Stomach smooth muscle (tissue), 2 donors: Measurements from ENCODE around the gene KCTD1.

Source experiments
- H3K27ac ChIP-seq: one replicate; pipeline ENCODE4 v1.7.0; 2013; ENCODE audit warnings: mild to moderate bottlenecking, low read length, inconsistent platforms
- H3K27me3 ChIP-seq, 2 donors: one replicate each; pipeline ENCODE4 v1.7.0; 2013; ENCODE audit warnings: low read length in 2 of 2; ENCODE audit not compliant: insufficient read depth in 2 of 2, control insufficient read depth in 1 of 2
- H3K36me3 ChIP-seq, 2 donors: one replicate each; pipeline ENCODE4 v1.7.0; 2013; ENCODE audit warnings: low read length in 2 of 2; ENCODE audit not compliant: control insufficient read depth in 2 of 2, insufficient read depth in 2 of 2
- H3K4me1 ChIP-seq: one replicate; pipeline ENCODE4 v1.7.0; 2013; ENCODE audit warnings: low read length; ENCODE audit not compliant: control insufficient read depth, insufficient read depth
- H3K4me3 ChIP-seq, 2 donors: one replicate each; pipeline ENCODE4 v1.7.0; 2013; ENCODE audit warnings: low read length in 2 of 2
- H3K9ac ChIP-seq, 2 donors: one replicate each; pipeline ENCODE4 v1.7.0; 2013; ENCODE audit warnings: low read length in 2 of 2, mild to moderate bottlenecking in 1 of 2
- H3K9me3 ChIP-seq, 2 donors: one replicate each; pipeline ENCODE4 v1.7.0; 2013; ENCODE audit warnings: low read length in 2 of 2; ENCODE audit not compliant: control insufficient read depth in 2 of 2
- donor health status: healthy.
- donor health status: Pancreatic carcinoma.

KCTD1 gene

DNA sequence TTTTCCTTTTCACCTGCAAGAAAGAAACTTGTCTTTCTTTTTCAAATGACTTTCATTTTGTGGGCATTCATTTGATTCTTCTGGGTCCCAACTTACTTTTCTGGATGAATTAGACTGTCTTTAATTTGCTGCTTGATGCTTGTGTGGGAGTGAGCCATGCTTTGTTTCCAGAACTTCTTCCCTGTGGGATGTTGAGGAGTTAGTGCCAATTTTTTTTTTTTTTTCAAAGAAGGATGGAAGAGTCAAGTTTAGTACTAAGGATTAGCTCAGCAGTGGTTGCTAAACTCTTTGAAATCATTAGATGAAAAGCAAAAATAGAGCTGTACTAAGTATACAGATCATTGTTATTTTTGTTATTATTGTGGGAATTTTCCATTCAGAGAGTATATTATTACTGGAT, 17.2 kb upstream of the KCTD1 start:
- Histone ChIP-seq H3K9ac (no peak overlapping the region), H3K27me3 (no peaks in the 10 kb centered on the region), H3K9me3 (peaks cover 0 to 4% of the 10 kb centered on the region in 2 donors), H3K36me3 (no peaks in the 10 kb centered on the region), H3K4me3 (no peak overlapping the region), H3K27ac (no peak overlapping the region), H3K4me1 (no peaks in the 10 kb centered on the region)

DNA sequence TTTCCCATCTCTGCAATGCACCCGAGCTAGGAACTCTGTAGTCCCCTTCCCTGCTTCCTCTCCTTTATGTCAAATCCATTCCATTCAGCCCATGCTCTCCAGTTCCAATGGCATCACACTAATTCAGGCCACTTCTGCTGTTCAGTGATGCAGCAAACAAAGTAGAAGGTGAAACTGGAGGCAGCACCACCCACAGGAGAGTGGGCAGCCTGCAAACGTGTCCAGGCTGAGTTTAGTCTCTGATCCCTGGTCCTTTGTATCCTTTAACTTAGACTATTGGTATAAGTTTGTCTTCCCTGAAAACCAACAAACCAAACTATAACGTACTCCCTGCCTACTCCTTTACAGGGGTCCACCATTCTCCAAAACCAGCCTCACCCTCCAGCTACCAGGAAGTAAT, 14.7 kb upstream of the KCTD1 start:
- Histone ChIP-seq H3K27ac (no peak overlapping the region), H3K4me1 (no peaks in the 10 kb centered on the region)

DNA sequence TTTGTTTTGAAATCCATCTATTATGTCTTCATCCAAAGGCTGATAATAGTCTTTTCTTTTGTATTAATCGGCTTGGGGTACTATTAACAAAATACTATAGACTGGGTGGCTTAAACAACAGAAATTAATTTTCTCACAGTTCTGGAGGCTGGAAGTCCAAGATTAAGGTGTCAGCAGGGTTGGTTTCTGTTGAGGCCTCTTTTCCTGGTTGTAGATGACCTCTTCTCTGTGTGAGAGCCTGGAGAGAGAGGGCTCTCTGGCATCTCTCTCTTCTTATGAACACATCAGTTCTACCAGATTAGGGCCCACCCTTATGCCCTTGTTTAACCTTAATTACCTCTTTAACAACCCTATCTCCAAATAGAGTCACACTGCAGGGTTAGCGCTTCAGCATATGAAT, 14.2 kb upstream of the KCTD1 start:
- Histone ChIP-seq H3K36me3 (no peaks in the 10 kb centered on the region), H3K4me3 (no peak overlapping the region), H3K27ac (no peak overlapping the region), H3K9ac (no peak overlapping the region), H3K4me1 (no peaks in the 10 kb centered on the region), H3K9me3 (peaks cover 0 to 4% of the 10 kb centered on the region in 2 donors), H3K27me3 (no peaks in the 10 kb centered on the region)

More for the DNA sequence above, 14.7 kb upstream of the KCTD1 start:
- H3K27me3 ChIP-seq: no peaks in the 10 kb centered on the region
- no peak overlapping the region for H3K9ac ChIP-seq
- H3K4me3 ChIP-seq: no peak overlapping the region
- H3K9me3 ChIP-seq: peaks cover 0 to 4% of the 10 kb centered on the region in 2 donors
- no peaks in the 10 kb centered on the region for H3K36me3 ChIP-seq

DNA sequence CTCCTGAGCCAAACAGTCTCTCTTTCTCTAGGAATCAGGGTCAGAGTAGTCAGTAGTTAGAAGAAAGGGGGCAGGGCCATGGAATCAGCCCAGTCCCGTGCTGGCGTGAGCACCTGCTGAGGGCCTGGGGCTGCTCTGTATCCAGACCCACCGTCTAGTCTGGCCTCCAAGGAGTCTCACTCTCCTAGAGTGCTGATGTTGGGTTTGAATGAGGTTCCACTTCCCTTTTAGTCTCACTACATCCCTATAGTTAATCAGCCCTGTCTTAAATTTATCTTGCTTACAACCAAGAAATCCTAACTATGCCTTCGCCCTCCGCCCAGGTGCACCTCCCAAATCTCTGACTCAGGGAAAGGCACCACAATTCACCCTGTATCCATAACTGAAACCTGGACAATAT, 13.4 kb upstream of the KCTD1 start:
- H3K36me3 ChIP-seq: no peaks in the 10 kb centered on the region
- H3K4me3 ChIP-seq: no peak overlapping the region
- H3K9ac ChIP-seq: no peak overlapping the region
- no peaks in the 10 kb centered on the region for H3K27me3 ChIP-seq
- peaks cover 0 to 4% of the 10 kb centered on the region in 2 donors for H3K9me3 ChIP-seq
- no peaks in the 10 kb centered on the region for H3K4me1 ChIP-seq
- no peak overlapping the region for H3K27ac ChIP-seq

DNA sequence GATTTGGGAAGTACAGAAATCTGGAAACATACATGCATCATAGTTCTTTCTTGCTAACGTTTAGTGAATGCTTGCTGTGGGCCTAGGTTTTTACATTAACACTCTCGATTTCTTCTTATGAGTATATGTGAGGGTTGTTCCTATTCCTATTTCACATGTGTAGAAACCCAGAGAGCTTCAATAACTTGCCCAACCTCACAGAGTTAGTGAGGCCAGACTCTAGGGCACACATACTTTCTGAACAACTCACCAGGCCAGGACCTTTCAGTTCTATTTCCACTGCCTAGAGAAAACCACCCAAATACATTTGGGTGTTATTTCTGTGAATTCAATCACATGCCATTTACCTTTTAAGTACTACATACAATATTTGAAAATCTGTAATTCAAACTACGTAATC, 8.2 kb upstream of the KCTD1 start:
- no peak overlapping the region for H3K4me3 ChIP-seq
- H3K27me3 ChIP-seq: peaks cover 13 to 21% of the 10 kb centered on the region in 2 donors
- no peak overlapping the region for H3K27ac ChIP-seq
- H3K4me1 ChIP-seq: peaks cover 2% of the 10 kb centered on the region
- H3K9ac ChIP-seq: no peak overlapping the region
- no peaks in the 10 kb centered on the region for H3K9me3 ChIP-seq
- no peaks in the 10 kb centered on the region for H3K36me3 ChIP-seq

DNA sequence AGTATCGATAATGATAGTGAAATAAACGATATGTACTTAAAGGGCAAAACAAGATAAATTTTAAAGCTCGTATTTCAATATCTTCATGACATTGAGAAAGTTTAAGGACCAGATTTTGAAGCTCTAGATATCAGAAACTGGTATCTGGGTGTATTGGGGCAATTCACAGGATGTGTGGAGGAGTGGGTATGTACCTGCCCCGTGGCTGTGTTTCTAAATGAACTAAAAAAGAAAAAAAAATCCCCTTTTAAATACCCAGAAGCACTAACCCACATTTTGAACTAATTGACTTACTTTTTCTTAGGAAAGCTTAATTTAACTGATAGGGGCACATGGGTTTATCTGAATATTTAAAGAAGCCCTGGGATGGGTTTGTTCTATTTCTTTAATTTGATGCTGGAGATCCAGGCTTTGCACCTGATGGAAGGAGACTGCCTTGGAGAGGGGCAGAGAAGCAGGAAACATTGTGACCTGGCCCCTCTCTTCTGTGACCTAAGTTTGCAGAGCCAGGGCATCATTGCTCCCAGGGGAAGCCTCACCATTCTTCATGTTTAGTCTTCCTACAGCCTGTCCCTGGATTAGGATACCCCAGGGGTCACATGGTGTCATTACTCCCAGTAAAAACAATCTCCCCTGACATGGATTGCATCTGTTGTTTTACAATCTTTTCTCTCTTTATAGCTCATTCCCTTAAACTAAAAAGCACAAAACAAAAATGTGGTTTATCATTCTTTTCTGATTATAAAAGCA, 7.6 kb upstream of the KCTD1 start:
- no peak overlapping the region for H3K9ac ChIP-seq
- peaks cover 18 to 27% of the 10 kb centered on the region in 2 donors for H3K27me3 ChIP-seq
- H3K9me3 ChIP-seq: no peaks in the 10 kb centered on the region
- no peak overlapping the region for H3K4me3 ChIP-seq
- no peak overlapping the region for H3K27ac ChIP-seq
- H3K36me3 ChIP-seq: no peaks in the 10 kb centered on the region
- H3K4me1 ChIP-seq: peaks cover 2% of the 10 kb centered on the region

DNA sequence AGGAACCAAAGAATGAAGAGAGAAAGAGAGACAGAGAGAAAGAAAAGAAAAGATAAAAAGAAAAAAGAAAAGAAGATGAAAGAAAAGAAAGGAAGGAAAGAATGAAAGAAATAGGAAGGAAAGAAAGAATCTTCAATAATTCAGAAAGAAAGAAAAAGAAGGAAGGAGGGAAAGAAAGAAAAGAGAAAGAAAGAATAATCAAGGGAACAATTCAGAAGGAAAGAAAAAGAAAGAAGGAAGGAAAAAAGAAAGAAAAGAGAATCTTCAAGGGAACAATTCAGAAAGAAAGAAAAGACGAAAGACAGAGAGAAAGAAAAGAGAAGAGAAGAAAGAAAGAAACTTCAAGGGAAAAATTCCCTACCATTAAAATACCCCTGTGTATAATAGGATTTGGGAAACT, 5.6 kb upstream of the KCTD1 start:
- Histone ChIP-seq H3K27me3 (peaks cover 27 to 37% of the 10 kb centered on the region in 2 donors), H3K4me1 (peaks cover 22% of the 10 kb centered on the region), H3K27ac (no peak overlapping the region), H3K9me3 (no peaks in the 10 kb centered on the region), H3K36me3 (no peaks in the 10 kb centered on the region), H3K4me3 (no peak overlapping the region), H3K9ac (no peak overlapping the region)

DNA sequence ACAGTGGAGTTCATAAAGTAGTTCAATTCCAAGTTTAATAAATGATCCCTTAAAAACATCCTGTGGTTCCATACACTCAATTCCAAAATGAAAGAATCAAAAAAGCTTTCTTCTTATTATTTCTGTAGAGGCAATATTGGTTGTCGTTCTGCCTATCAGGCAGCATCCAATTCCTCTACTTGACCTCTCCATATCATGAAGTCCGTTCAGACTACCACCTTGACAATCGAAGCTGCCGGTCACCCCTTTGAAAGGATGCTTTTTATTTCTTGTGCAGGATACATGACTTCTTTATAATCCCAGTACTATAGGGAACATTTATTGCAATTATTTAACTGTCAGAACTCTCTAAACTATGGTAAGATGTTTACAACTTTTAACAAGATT, 3.3 kb upstream of the KCTD1 start:
- no peak overlapping the region for H3K9ac ChIP-seq
- H3K27ac ChIP-seq: no peak overlapping the region
- no peak overlapping the region for H3K4me3 ChIP-seq
- H3K27me3 ChIP-seq: peaks cover 27 to 37% of the 10 kb centered on the region in 2 donors
- no peaks in the 10 kb centered on the region for H3K36me3 ChIP-seq
- no peaks in the 10 kb centered on the region for H3K9me3 ChIP-seq
- H3K4me1 ChIP-seq: peaks cover 33% of the 10 kb centered on the region

DNA sequence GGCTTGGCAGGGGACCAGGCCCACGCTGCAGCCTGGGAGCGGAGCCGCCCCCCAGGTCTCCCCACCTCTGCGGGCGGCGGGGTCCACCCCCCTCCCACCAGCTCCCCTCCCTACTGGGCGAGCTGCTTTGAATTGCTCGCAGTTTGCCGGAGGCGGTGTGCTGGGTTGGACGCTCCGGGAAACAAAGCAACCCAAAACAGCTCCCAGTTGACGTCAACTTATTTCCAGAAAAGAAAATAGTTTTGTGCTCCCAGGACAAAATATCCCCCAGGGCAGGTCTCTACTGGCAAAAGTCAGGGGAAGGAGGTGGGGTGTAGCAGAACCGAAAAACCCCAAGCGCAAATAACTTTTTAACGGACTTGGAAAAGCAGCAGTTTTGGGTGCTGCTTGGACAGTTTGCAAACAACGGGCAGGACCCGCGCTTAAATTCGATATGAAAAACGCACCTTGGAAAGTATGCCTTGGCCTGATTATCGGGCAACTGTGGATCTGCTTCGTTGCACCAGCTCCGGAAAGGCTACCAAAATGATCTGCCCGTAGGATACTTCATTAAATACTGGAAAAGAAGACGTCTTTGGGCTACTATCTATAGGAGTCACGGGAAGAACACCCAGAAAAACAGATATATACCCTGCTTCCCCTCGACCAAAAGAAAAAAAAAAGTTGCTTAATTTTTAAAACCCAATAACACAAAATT, 2.8 kb upstream of the KCTD1 start:
- H3K27me3 ChIP-seq: peaks cover 27 to 37% of the 10 kb centered on the region in 2 donors
- H3K4me1 ChIP-seq: peaks cover 36% of the 10 kb centered on the region
- no peak overlapping the region for H3K9ac ChIP-seq
- peak overlapping the region in 1 of 2 donors; percentile 79 for H3K4me3 ChIP-seq
- no peaks in the 10 kb centered on the region for H3K9me3 ChIP-seq
- no peaks in the 10 kb centered on the region for H3K36me3 ChIP-seq
- H3K27ac ChIP-seq: no peak overlapping the region

DNA sequence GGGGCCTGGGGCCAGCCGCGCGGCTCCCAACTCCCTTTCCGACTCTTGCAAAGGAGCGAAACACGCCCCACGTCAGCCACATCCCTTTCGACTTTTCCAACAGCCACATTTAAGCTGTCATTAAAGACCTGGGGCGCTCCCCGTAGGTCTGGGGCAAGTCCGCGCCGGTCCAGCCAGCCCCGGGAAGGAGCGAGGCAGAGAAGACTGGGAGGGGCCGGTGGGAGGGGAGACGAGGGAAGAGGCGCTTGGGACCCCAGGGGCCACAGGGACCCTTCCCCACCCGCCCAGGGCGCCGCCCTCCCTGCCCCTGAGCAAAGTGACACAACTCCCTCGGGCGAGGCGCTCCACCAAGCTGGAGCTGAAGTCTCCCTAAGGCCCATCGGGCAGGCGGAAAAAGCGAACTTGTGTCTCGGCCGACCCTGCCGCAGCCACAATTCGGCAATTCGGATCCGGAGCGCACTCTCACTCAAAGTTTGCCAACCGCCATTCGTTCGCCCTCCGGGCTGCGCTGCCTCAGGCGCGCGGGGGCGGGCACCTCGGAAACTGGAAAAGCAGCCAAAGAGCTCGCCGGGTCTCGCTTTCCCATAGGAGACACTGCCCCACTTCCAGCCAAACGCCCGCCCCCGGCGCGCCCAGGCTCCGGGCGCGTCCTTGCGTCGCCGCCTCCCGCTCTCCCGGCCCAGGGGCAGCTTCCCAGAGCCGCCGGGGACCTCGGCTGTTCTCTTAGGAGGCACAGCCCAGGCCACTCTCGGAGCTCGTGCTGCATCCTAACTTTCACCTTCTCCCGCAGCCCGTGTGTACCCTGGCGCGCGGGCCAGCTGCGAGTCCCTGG, 1.1 kb upstream of the KCTD1 start:
- Histone ChIP-seq H3K4me3 (peak overlapping the region; percentile 68 to 79), H3K4me1 (peaks cover 35% of the 10 kb centered on the region), H3K36me3 (no peaks in the 10 kb centered on the region), H3K27ac (no peak overlapping the region), H3K9ac (peak overlapping the region in 1 of 2 donors; percentile 41), H3K27me3 (peaks cover 27 to 37% of the 10 kb centered on the region in 2 donors), H3K9me3 (no peaks in the 10 kb centered on the region)
